NCI-H748 treated with DMSO at 0.1 percent for 48 hours (cell line): ENCODE measurements around the gene MEGF11.
A peak's percentile ranks its signal among the peaks of the same experiment; 100 is the strongest.

Source experiments
- DNase-seq: peaks from one replicate; lab custom pipeline; 2025; lab: John Stamatoyannopoulos, UW

MEGF11 gene

GRCh38 chr15:66253418-66254088 lies at the start of gene MEGF11:
TSS of gene MEGF11 (minus strand) at chr15:66253750. CDS start at chr15:66128403, 125,347 bp downstream.
- DNase-seq, result peak; percentile 20

- no peak for DNase-seq
Measured at GRCh38 chr15:66302489-66303278, 49.1 kb upstream of the MEGF11 start.

- no peak for DNase-seq
Measured at GRCh38 chr15:66298803-66299251, 45.3 kb upstream of the MEGF11 start.

- no peak for DNase-seq
Measured at GRCh38 chr15:66296186-66296585, 42.6 kb upstream of the MEGF11 start.

GRCh38 chr15:66294932-66295235 lies 41.3 kb upstream of the MEGF11 start:
- DNase-seq, result no peak

- no peak for DNase-seq
Measured at GRCh38 chr15:66294157-66294931, 40.8 kb upstream of the MEGF11 start.

- peak; percentile 28 for DNase-seq
Measured at GRCh38 chr15:66293419-66294156, 40.0 kb upstream of the MEGF11 start, which contains the start of gene DIS3L. TSS of gene DIS3L (plus strand) at chr15:66293568. CDS start at chr15:66293597, 29 bp downstream.

- peak; percentile 28 for DNase-seq
Measured at GRCh38 chr15:66292571-66293418, 39.2 kb upstream of the MEGF11 start.

- DNase-seq, result no peak
Measured at GRCh38 chr15:66291816-66292570, 38.4 kb upstream of the MEGF11 start.

- DNase-seq, result no peak
Measured at GRCh38 chr15:66290518-66290917, 37.0 kb upstream of the MEGF11 start.

- no peak for DNase-seq
Measured at GRCh38 chr15:66290007-66290406, 36.5 kb upstream of the MEGF11 start.

GRCh38 chr15:66288551-66289185 lies 35.1 kb upstream of the MEGF11 start:
- no peak for DNase-seq

- DNase-seq, result no peak
Measured at GRCh38 chr15:66288093-66288492, 34.5 kb upstream of the MEGF11 start.

- no peak for DNase-seq
Measured at GRCh38 chr15:66287461-66288057, 34.0 kb upstream of the MEGF11 start.

GRCh38 chr15:66285533-66286280 lies 32.2 kb upstream of the MEGF11 start:
- DNase-seq, result no peak

- DNase-seq, result no peak
Measured at GRCh38 chr15:66284271-66284670, 30.7 kb upstream of the MEGF11 start.

GRCh38 chr15:66278671-66279070 lies 25.1 kb upstream of the MEGF11 start:
- no peak for DNase-seq

- DNase-seq, result no peak
Measured at GRCh38 chr15:66278056-66278455, 24.5 kb upstream of the MEGF11 start.

- no peak for DNase-seq
Measured at GRCh38 chr15:66276546-66276945, 23.0 kb upstream of the MEGF11 start.
